Measurements from ENCODE around the gene WASHC4.

DNA sequence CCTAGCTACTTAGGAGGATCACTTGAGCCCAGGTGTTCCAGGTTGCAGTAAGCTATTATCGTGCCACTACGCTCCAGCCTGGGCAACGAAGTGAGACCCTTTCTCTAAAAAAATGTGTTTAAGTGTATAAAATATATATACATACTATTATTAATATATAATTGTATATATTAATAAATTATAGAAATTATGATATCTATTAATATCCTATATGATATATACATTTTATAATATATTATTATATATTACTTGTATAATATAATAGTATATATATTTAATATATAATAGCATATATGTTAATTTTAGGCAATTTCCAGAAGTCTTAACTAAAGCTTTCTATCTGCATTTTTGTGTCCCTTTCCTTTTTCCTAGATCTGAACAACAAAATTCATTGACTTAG is 35.5 kb upstream of the WASHC4 start:
- TF ChIP-seq, protein P1, sequence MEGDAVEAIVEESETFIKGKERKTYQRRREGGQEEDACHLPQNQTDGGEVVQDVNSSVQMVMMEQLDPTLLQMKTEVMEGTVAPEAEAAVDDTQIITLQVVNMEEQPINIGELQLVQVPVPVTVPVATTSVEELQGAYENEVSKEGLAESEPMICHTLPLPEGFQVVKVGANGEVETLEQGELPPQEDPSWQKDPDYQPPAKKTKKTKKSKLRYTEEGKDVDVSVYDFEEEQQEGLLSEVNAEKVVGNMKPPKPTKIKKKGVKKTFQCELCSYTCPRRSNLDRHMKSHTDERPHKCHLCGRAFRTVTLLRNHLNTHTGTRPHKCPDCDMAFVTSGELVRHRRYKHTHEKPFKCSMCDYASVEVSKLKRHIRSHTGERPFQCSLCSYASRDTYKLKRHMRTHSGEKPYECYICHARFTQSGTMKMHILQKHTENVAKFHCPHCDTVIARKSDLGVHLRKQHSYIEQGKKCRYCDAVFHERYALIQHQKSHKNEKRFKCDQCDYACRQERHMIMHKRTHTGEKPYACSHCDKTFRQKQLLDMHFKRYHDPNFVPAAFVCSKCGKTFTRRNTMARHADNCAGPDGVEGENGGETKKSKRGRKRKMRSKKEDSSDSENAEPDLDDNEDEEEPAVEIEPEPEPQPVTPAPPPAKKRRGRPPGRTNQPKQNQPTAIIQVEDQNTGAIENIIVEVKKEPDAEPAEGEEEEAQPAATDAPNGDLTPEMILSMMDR (conservative IDR thresholded peaks at IDR 0.05): no peak
- TF ChIP-seq EZH2 (IDR thresholded peaks at IDR 0.05; ENCODE audit: low read depth): no peak
